GM19372 (cell line): ENCODE data around the gene CPHXL2.

Experiments used
- ATAC-seq: cut with Tn5 transposase; IDR thresholded peaks from one replicate; pipeline ENCODE4 v1.9.1; 2021; ENCODE audit warnings: mild to moderate bottlenecking, low read depth, moderate library complexity; ENCODE audit not compliant: unreplicated experiment

The CPHXL2 gene

GRCh38 chr16:75644240-75645012, 32.4 kb downstream of the CPHXL2 start:
- ATAC-seq, result no peak

GRCh38 chr16:75640598-75640997, 36.2 kb downstream of the CPHXL2 start:
- no peak for ATAC-seq

GRCh38 chr16:75635036-75635435, 41.8 kb downstream of the CPHXL2 start:
- ATAC-seq, result no peak

GRCh38 chr16:75632857-75633256, 44.0 kb downstream of the CPHXL2 start:
- ATAC-seq, result no peak

- no peak for ATAC-seq
Observed at GRCh38 chr16:75630052-75630451, 46.8 kb downstream of the CPHXL2 start.

DNA sequence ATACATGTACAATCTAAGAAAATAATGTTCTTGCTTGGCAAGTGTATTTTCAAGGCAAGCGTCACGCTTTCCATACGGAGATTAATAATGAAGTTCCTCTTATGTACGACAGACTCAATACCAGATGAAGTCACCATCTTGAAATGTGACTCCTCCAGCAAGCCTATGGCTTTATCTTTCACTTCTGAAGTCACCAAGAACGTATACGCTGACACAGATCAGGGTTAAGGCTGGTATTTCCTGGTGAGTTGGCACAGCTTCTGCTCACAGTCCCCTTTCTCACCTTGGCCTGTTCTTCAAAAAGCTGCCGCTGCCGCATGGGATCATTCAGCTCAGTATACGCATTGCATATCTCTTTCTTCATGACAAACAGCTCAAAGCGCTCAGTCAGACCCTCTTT, 47.7 kb downstream of the CPHXL2 start:
- no peak for ATAC-seq

GRCh38 chr16:75628351-75628750, 48.5 kb downstream of the CPHXL2 start:
- ATAC-seq, result no peak

- ATAC-seq, result no peak
Observed at GRCh38 chr16:75627851-75628250, 49.0 kb downstream of the CPHXL2 start.

DNA sequence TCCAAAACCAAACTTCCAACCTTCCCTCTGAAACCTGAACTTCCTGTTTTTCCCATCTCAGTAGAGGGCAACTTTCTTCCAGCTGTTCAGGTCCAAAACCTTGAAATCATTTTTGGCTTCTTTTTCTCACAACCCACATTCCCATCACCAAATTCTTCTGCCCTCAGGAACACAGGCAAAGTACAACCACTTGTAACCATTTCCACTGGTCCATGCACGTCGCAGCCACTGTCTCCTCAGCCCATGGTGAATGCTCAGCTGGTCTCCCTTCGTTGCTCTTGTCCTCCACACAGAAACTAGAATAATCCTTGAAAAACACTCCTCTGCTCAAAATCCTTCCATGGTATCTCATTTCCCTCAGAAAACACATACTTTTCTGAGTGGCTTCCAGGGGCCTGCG, 50.0 kb downstream of the CPHXL2 start:
- ATAC-seq, result no peak

- ATAC-seq, result no peak
Observed at GRCh38 chr16:75624921-75625334, 51.9 kb downstream of the CPHXL2 start.

GRCh38 chr16:75622761-75623605, 53.8 kb downstream of the CPHXL2 start, which contains the start of gene ADAT1:
Gene ADAT1 (minus strand): TSS chr16:75623281. CDS start chr16:75620799, 2,482 bp downstream.
- peak; percentile 91 for ATAC-seq

GRCh38 chr16:75621170-75621477, 55.7 kb downstream of the CPHXL2 start:
- ATAC-seq, result no peak

GRCh38 chr16:75620326-75621169, 56.3 kb downstream of the CPHXL2 start:
- ATAC-seq, result no peak

GRCh38 chr16:75618780-75619179, 58.0 kb downstream of the CPHXL2 start:
- no peak for ATAC-seq

DNA sequence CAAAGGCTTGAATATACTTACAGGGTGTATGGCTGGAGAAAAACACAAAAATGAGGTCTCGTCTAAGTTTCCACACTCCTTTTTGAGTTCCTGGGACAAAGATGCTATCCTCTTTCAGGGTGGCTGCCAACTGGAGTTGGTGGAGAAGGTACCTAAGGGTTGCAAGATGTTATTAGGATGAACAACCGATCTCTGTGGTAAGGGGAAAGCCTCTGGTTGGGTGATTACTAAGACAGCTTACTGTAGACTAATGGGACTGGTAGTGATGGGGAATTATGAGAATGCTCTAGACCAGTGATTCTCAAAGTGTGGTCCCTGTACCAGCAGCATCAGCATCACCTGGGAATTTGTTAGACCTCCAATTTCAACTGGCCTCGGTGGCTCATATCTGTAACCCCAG, 59.7 kb downstream of the CPHXL2 start:
- ATAC-seq, result no peak

DNA sequence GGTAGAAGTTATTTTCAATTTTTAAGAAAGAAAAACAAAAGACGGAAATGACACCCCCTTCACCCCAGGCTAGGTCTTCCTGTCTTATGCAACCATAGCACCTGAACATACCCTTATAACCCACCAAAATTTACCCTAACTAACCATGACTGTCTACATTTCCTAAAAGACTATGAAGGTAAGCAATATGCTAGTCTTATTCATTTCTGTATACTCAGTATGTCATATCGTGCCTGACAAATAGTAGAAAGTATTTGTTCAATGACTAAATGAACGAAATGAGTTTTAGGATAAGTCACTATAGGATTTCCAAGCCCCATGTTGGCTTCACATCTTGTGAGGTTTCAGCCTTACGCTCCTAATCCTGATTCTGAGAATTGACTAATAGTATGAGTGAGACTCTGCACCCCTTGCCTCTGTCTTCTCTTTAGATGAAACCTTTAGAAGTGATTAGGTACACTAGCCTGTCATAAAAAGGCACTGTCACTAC, 60.2 kb downstream of the CPHXL2 start:
- no peak for ATAC-seq

GRCh38 chr16:75615619-75616018, 61.2 kb downstream of the CPHXL2 start:
- no peak for ATAC-seq

GRCh38 chr16:75614066-75614897, 62.5 kb downstream of the CPHXL2 start:
- ATAC-seq, result no peak
